CD8-positive, alpha-beta memory T cell (primary cell): ENCODE results near the gene SIPA1L3. TPM values are rescaled to one million over a fixed set of nuclear protein-coding genes. Genes with fewer than 3 reads are reported as not detected.

Experiments
- CTCF ChIA-PET: fragments of 350-600 bp; sonication (Branson Sonifier 250); formaldehyde crosslinking; loops from one replicate; lab custom pipeline; 2021; ENCODE audit warnings: antibody characterized with exemption; lab: Charles Lee
- POLR2A ChIA-PET: fragments of 350-600 bp; sonication (Branson Sonifier 250); formaldehyde crosslinking; loops from one replicate; lab custom pipeline; 2021; ENCODE audit warnings: antibody characterized with exemption; lab: Charles Lee
- DNase-seq, 5 donors: peaks; one replicate each; pipeline versions ENCODE4 v3.0.0 to v3.0.0-alpha.2; 2020 to 2022; ENCODE audit warnings: mixed read lengths in 1 of 5
- H3K27ac ChIP-seq: one replicate; pipeline ENCODE4 v1.7.0; 2013; ENCODE audit warnings: low read depth, mild to moderate bottlenecking, low read length, moderate library complexity
- H3K27me3 ChIP-seq: 2 replicates; pipeline ENCODE4 v1.7.0; 2013; ENCODE audit warnings: low read length, mild to moderate bottlenecking; ENCODE audit not compliant: insufficient read depth, poor library complexity, severe bottlenecking
- H3K36me3 ChIP-seq: 2 replicates; pipeline ENCODE4 v1.7.0; 2013; ENCODE audit warnings: mild to moderate bottlenecking, low read length, moderate library complexity; ENCODE audit not compliant: insufficient read depth
- H3K4me1 ChIP-seq: 2 replicates; pipeline ENCODE4 v1.7.0; 2013; ENCODE audit warnings: mild to moderate bottlenecking, low read length, moderate library complexity; ENCODE audit not compliant: insufficient read depth
- H3K4me3 ChIP-seq: 2 replicates; pipeline ENCODE4 v1.7.0; 2013; ENCODE audit warnings: mild to moderate bottlenecking, low read length
- H3K9me3 ChIP-seq: 2 replicates; pipeline ENCODE4 v1.7.0; 2013; ENCODE audit warnings: mild to moderate bottlenecking, low read length
- H3K27ac Mint-ChIP-seq, 8 donors: one replicate each; pipeline ENCODE4 v1.8.0; 2020 to 2021; ENCODE audit warnings: mixed read lengths in 8 of 8, mild to moderate bottlenecking in 6 of 8, inconsistent platforms in 3 of 8, moderate library complexity in 3 of 8
- H3K27me3 Mint-ChIP-seq, 2 donors: one replicate each; pipeline ENCODE4 v1.8.0; 2020 to 2021; ENCODE audit warnings: mixed read lengths in 2 of 2, mild to moderate bottlenecking in 1 of 2, moderate library complexity in 1 of 2
- H3K36me3 Mint-ChIP-seq, 3 donors: one replicate each; pipeline ENCODE4 v1.8.0; 2020 to 2021; ENCODE audit warnings: mixed read lengths in 3 of 3, inconsistent platforms in 1 of 3, mild to moderate bottlenecking in 1 of 3
- H3K4me1 Mint-ChIP-seq, 3 donors: one replicate each; pipeline ENCODE4 v1.8.0; 2020 to 2021; ENCODE audit warnings: mixed read lengths in 3 of 3, inconsistent platforms in 1 of 3, mild to moderate bottlenecking in 1 of 3
- H3K4me3 Mint-ChIP-seq, 7 donors: one replicate each; pipeline ENCODE4 v1.8.0; 2020 to 2021; ENCODE audit warnings: mixed read lengths in 7 of 7, mild to moderate bottlenecking in 6 of 7, moderate library complexity in 4 of 7, inconsistent platforms in 2 of 7
- H3K9me3 Mint-ChIP-seq, 5 donors: one replicate each; pipeline ENCODE4 v1.8.0; 2020 to 2022; ENCODE audit warnings: mixed read lengths in 5 of 5, mild to moderate bottlenecking in 3 of 5, moderate library complexity in 2 of 5, inconsistent platforms in 1 of 5
- polyA plus RNA-seq: library from polyadenylated mRNA; unstranded; fragments of 300-500 nt; fragmentation: Illumina TruSeq; gene quantifications from one replicate; pipeline ENCODE4 v1.2.3, GENCODE V29; 2021
- total RNA-seq, 2 experiments: library from RNA; stranded (reverse); gene quantifications; one replicate each; pipeline ENCODE4 v1.2.3, GENCODE V29; 2021

Gene SIPA1L3
- total and polyA plus RNA-seq, 3 experiments from 2014 or later: 5.4 to 14.8 (median 11.5) TPM

- Mint-ChIP-seq H3K4me1 (no peaks in the 10 kb centered on the region), H3K36me3 (no peaks in the 10 kb centered on the region), H3K27ac (no peak overlapping the region), H3K4me3 (no peak overlapping the region), H3K27me3 (peaks cover 3 to 8% of the 10 kb centered on the region in 2 donors), H3K9me3 (peaks cover 0 to 6% (median under 1%) of the 10 kb centered on the region in 5 donors)
- Histone ChIP-seq H3K9me3 (no peaks in the 10 kb centered on the region), H3K36me3 (no peaks in the 10 kb centered on the region), H3K4me3 (no peak overlapping the region), H3K4me1 (no peaks in the 10 kb centered on the region), H3K27ac (no peak overlapping the region), H3K27me3 (no peaks in the 10 kb centered on the region)
- POLR2A ChIA-PET: no interaction called here
- no peak for DNase-seq
- CTCF ChIA-PET: no interaction called here
Observed at GRCh38 chr19:37876032-37876431, 31.0 kb upstream of the SIPA1L3 start.

- Mint-ChIP-seq H3K4me1 (no peaks in the 10 kb centered on the region), H3K27me3 (peaks cover 0 to 3% of the 10 kb centered on the region in 2 donors), H3K36me3 (no peaks in the 10 kb centered on the region), H3K4me3 (no peak overlapping the region), H3K9me3 (peaks cover 7 to 14% (median 10%) of the 10 kb centered on the region in 5 donors), H3K27ac (no peak overlapping the region)
- ChIA-PET POLR2A (no interaction called here), CTCF (no interaction called here)
- DNase-seq: no peak
- H3K4me3 ChIP-seq: no peak overlapping the region
- H3K27me3 ChIP-seq: no peaks in the 10 kb centered on the region
- H3K36me3 ChIP-seq: no peaks in the 10 kb centered on the region
- no peaks in the 10 kb centered on the region for H3K4me1 ChIP-seq
- H3K9me3 ChIP-seq: no peaks in the 10 kb centered on the region
- H3K27ac ChIP-seq: no peak overlapping the region
Observed at GRCh38 chr19:37877147-37877546, 29.9 kb upstream of the SIPA1L3 start.

GRCh38 chr19:37885392-37885791, 21.6 kb upstream of the SIPA1L3 start:
- DNase-seq: no peak
- H3K9me3 ChIP-seq: no peaks in the 10 kb centered on the region
- no peaks in the 10 kb centered on the region for H3K27me3 Mint-ChIP-seq
- H3K4me1 Mint-ChIP-seq: no peaks in the 10 kb centered on the region
- ChIA-PET CTCF (no interaction called here), POLR2A (no interaction called here)
- H3K4me3 ChIP-seq: no peak overlapping the region
- H3K36me3 Mint-ChIP-seq: peaks cover 0 to 5% (median 0%) of the 10 kb centered on the region in 3 donors
- no peak overlapping the region for H3K4me3 Mint-ChIP-seq
- peaks cover 7 to 35% (median 33%) of the 10 kb centered on the region in 5 donors for H3K9me3 Mint-ChIP-seq
- H3K27ac Mint-ChIP-seq: no peak overlapping the region
- H3K36me3 ChIP-seq: no peaks in the 10 kb centered on the region
- no peaks in the 10 kb centered on the region for H3K4me1 ChIP-seq
- no peak overlapping the region for H3K27ac ChIP-seq
- no peaks in the 10 kb centered on the region for H3K27me3 ChIP-seq

DNA sequence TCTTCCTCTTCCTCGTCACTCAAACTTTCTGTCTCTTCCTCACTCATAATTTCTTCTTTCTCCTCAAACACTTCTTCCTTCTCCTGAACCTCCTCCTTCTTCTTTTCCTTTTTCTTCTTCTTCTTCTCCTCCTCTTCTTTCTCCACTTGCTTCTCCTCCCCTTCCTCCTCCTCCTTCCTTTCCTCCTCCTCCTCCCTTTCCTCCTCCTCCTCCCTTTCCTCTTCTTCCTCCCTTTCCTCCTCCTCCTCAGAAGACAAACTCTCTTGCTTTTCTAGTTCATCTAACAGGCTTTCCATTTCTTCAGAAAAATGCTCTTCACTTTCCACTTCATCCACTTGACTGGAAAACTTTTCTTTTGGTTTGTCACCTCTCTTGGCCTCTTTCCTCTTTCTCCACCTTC, 20.4 kb upstream of the SIPA1L3 start:
- H3K9me3 Mint-ChIP-seq: peaks cover 4 to 29% (median 27%) of the 10 kb centered on the region in 5 donors
- no peak overlapping the region for H3K27ac Mint-ChIP-seq
- CTCF ChIA-PET: no interaction called here
- H3K4me1 Mint-ChIP-seq: no peaks in the 10 kb centered on the region
- Histone ChIP-seq H3K36me3 (no peaks in the 10 kb centered on the region), H3K9me3 (no peaks in the 10 kb centered on the region), H3K4me3 (no peak overlapping the region), H3K27me3 (no peaks in the 10 kb centered on the region), H3K4me1 (no peaks in the 10 kb centered on the region), H3K27ac (no peak overlapping the region)
- no peak for DNase-seq
- H3K27me3 Mint-ChIP-seq: peaks cover 2 to 5% of the 10 kb centered on the region in 2 donors
- H3K36me3 Mint-ChIP-seq: peaks cover 0 to 5% (median 0%) of the 10 kb centered on the region in 3 donors
- H3K4me3 Mint-ChIP-seq: no peak overlapping the region
- POLR2A ChIA-PET: no interaction called here

- Histone ChIP-seq H3K27me3 (no peaks in the 10 kb centered on the region), H3K36me3 (no peaks in the 10 kb centered on the region), H3K4me1 (no peaks in the 10 kb centered on the region), H3K9me3 (no peaks in the 10 kb centered on the region), H3K27ac (no peak overlapping the region), H3K4me3 (no peak overlapping the region)
- Mint-ChIP-seq H3K4me3 (peak overlapping the region in 1 of 7 donors; percentile 61), H3K4me1 (no peaks in the 10 kb centered on the region), H3K9me3 (no peaks in the 10 kb centered on the region), H3K27ac (peak overlapping the region in 1 of 8 donors; percentile 50), H3K27me3 (peaks cover 17 to 21% of the 10 kb centered on the region in 2 donors), H3K36me3 (no peaks in the 10 kb centered on the region)
- no peak for DNase-seq
- ChIA-PET CTCF (interaction anchor here (2.5 kb wide), 1 partner anchor 9 kb away, joined by 10 read pairs; no protein-coding TSS in a partner anchor), POLR2A (no interaction called here)
Observed at GRCh38 chr19:37893845-37894575, 13.0 kb upstream of the SIPA1L3 start.

DNA sequence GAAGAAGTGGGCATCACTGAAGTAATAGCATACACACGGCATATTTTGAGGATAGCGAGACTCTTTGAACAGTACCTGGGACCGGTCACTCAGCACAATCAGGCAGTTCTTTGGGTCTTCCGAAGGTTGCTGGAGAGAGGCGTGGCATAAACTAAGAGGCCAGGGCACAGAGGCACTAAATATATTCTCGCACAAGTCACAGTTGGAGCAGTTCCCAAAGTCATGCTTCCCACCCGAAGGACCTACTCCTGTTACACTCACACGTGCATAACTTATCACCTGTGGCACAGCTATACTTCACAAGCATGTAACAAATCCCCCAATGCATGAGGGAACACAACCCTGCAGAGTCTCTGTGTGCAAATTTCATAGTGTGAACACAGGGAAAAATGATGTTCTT, 10.8 kb upstream of the SIPA1L3 start:
- CTCF ChIA-PET: interaction anchor here (3.4 kb wide), 1 partner anchor 11 kb away, joined by 9 read pairs; the partner anchor contains the start of genes SIPA1L3 and WDR87
- Mint-ChIP-seq H3K9me3 (no peaks in the 10 kb centered on the region), H3K4me3 (no peak overlapping the region), H3K36me3 (no peaks in the 10 kb centered on the region), H3K27ac (no peak overlapping the region), H3K27me3 (peaks cover 17 to 20% of the 10 kb centered on the region in 2 donors), H3K4me1 (no peaks in the 10 kb centered on the region)
- no peak overlapping the region for H3K4me3 ChIP-seq
- no peaks in the 10 kb centered on the region for H3K9me3 ChIP-seq
- H3K4me1 ChIP-seq: no peaks in the 10 kb centered on the region
- no peak overlapping the region for H3K27ac ChIP-seq
- no peaks in the 10 kb centered on the region for H3K27me3 ChIP-seq
- no peaks in the 10 kb centered on the region for H3K36me3 ChIP-seq
- DNase-seq: no peak
- POLR2A ChIA-PET: no interaction called here

GRCh38 chr19:37899453-37899852, 7.6 kb upstream of the SIPA1L3 start:
- Histone ChIP-seq H3K27ac (no peak overlapping the region), H3K27me3 (no peaks in the 10 kb centered on the region), H3K9me3 (no peaks in the 10 kb centered on the region), H3K4me3 (no peak overlapping the region), H3K36me3 (no peaks in the 10 kb centered on the region), H3K4me1 (no peaks in the 10 kb centered on the region)
- Mint-ChIP-seq H3K4me3 (no peak overlapping the region), H3K27ac (peak overlapping the region in 2 of 8 donors; percentile 32 to 63), H3K4me1 (no peaks in the 10 kb centered on the region), H3K9me3 (no peaks in the 10 kb centered on the region), H3K27me3 (no peaks in the 10 kb centered on the region), H3K36me3 (no peaks in the 10 kb centered on the region)
- ChIA-PET CTCF (interaction anchor here (0.6 to 3.4 kb wide), 3 partner anchors 7 to 241 kb away, joined by 4 to 9 read pairs (median 4); partner anchors contain the start of genes SIPA1L3 and WDR87), POLR2A (no interaction called here)
- DNase-seq: no peak

DNA sequence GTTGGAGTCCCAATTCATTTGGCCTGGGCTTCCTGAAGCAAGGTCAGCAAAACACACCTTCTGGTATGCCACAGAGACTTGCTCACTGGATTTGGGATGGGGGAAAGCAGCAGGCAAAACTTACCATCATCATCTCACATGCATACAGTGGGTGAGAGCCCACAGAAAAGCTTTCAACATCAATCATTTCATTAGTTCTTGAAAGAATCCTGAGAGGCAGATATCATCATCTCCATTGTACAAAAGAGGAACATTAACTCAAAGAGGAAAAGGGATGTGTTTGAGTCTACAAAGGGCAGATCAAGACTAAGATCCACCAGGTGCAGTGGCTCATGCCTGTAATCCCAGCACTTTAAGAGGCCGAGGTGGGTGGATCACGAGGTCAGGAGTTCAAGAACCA, 7.0 kb upstream of the SIPA1L3 start:
- ChIA-PET POLR2A (no interaction called here), CTCF (interaction anchor here (0.6 to 1.9 kb wide), 3 partner anchors 87 to 326 kb away, joined by 4 to 7 read pairs (median 4); no protein-coding TSS in a partner anchor)
- H3K27me3 ChIP-seq: no peaks in the 10 kb centered on the region
- Mint-ChIP-seq H3K9me3 (no peaks in the 10 kb centered on the region), H3K27ac (no peak overlapping the region), H3K4me3 (no peak overlapping the region), H3K27me3 (no peaks in the 10 kb centered on the region), H3K4me1 (no peaks in the 10 kb centered on the region), H3K36me3 (no peaks in the 10 kb centered on the region)
- H3K36me3 ChIP-seq: no peaks in the 10 kb centered on the region
- H3K4me1 ChIP-seq: no peaks in the 10 kb centered on the region
- H3K27ac ChIP-seq: no peak overlapping the region
- H3K4me3 ChIP-seq: no peak overlapping the region
- no peak for DNase-seq
- no peaks in the 10 kb centered on the region for H3K9me3 ChIP-seq
